ENCODE measurements around the gene RHBDD1.
"Not testable (repeated sequence)": the region's sequence is repeated elsewhere in the genome, so short reads cannot be mapped to it uniquely, and the experiment has no call there.

RHBDD1 gene

GRCh38 chr2:226799211-226799975, 36.5 kb upstream of the RHBDD1 start, which contains the start of gene IRS1:
TSS of gene IRS1 (minus strand) at chr2:226799820. CDS start at chr2:226798738, 1,082 bp downstream.
- peak; percentile 54 for DNase-seq (ENCODE audit: insufficient read length, low spot score)
- no peak for FAIRE-seq

GRCh38 chr2:226799976-226800940, 35.6 kb upstream of the RHBDD1 start:
- no peak for DNase-seq (ENCODE audit: insufficient read length, low spot score)
- FAIRE-seq: no peak

GRCh38 chr2:226800941-226801784, 34.7 kb upstream of the RHBDD1 start:
- FAIRE-seq: peak; percentile 99
- peak; percentile 81 for DNase-seq (ENCODE audit: insufficient read length, low spot score)

GRCh38 chr2:226802573-226802972, 33.3 kb upstream of the RHBDD1 start:
- FAIRE-seq (peak; percentile 95), DNase-seq (ENCODE audit: insufficient read length, low spot score) (no peak)

GRCh38 chr2:226803410-226803809, 32.4 kb upstream of the RHBDD1 start:
- FAIRE-seq (no peak), DNase-seq (ENCODE audit: insufficient read length, low spot score) (no peak)

- DNase-seq (ENCODE audit: insufficient read length, low spot score): no peak
Observed at GRCh38 chr2:226813148-226813701, 22.6 kb upstream of the RHBDD1 start.

GRCh38 chr2:226818930-226819329, 16.9 kb upstream of the RHBDD1 start:
- DNase-seq (ENCODE audit: insufficient read length, low spot score) (no peak), FAIRE-seq (peak; percentile 64)

More at GRCh38 chr2:226813148-226813701, 22.6 kb upstream of the RHBDD1 start:
- no peak for FAIRE-seq

- FAIRE-seq: no peak
Observed at GRCh38 chr2:226825056-226825455, 10.8 kb upstream of the RHBDD1 start.

GRCh38 chr2:226828191-226828590, 7.7 kb upstream of the RHBDD1 start:
- DNase-seq (ENCODE audit: insufficient read length, low spot score): no peak
- FAIRE-seq: no peak

More at GRCh38 chr2:226825056-226825455, 10.8 kb upstream of the RHBDD1 start:
- no peak for DNase-seq (ENCODE audit: insufficient read length, low spot score)

- FAIRE-seq (peak; percentile 35), DNase-seq (ENCODE audit: insufficient read length, low spot score) (no peak)
Observed at GRCh38 chr2:226829721-226830631, 5.9 kb upstream of the RHBDD1 start.

- no peak for DNase-seq (ENCODE audit: insufficient read length, low spot score)
- FAIRE-seq: no peak
Observed at GRCh38 chr2:226831266-226831665, 4.6 kb upstream of the RHBDD1 start.

- DNase-seq (ENCODE audit: insufficient read length, low spot score) (no peak), FAIRE-seq (peak; percentile 58)
Observed at GRCh38 chr2:226832061-226832460, 3.8 kb upstream of the RHBDD1 start.

- not testable (repeated sequence) for DNase-seq (ENCODE audit: insufficient read length, low spot score)
- peak; percentile 21 for FAIRE-seq
Observed at GRCh38 chr2:226834880-226835279, 974 bp upstream of the RHBDD1 start.

GRCh38 chr2:226835420-226835795, 446 bp upstream of the RHBDD1 start:
- FAIRE-seq: peak; percentile 69
- DNase-seq (ENCODE audit: insufficient read length, low spot score): no peak

GRCh38 chr2:226836548-226836885, 663 bp downstream of the RHBDD1 start:
- no peak for DNase-seq (ENCODE audit: insufficient read length, low spot score)
- no peak for FAIRE-seq

GRCh38 chr2:226837334-226837733, 1.5 kb downstream of the RHBDD1 start:
- no peak for FAIRE-seq
- no peak for DNase-seq (ENCODE audit: insufficient read length, low spot score)

- no peak for DNase-seq (ENCODE audit: insufficient read length, low spot score)
- FAIRE-seq: peak; percentile 85
Observed at GRCh38 chr2:226837787-226838603, 2.1 kb downstream of the RHBDD1 start.

GRCh38 chr2:226838722-226839121, 2.9 kb downstream of the RHBDD1 start:
- peak; percentile 83 for FAIRE-seq

More at GRCh38 chr2:226838722-226839121, 2.9 kb downstream of the RHBDD1 start:
- DNase-seq (ENCODE audit: insufficient read length, low spot score): no peak

Measured in GM19239 (cell line).